Ascending aorta (tissue), 2 donors: ENCODE results near the gene ADGRB3. TPM values are rescaled to one million over a fixed set of nuclear protein-coding genes. Genes with fewer than 3 reads are reported as not detected.

ENCODE experiments used
- DNase-seq, 2 donors: peaks; one replicate each; pipeline ENCODE4 v3.0.0-alpha.2; 2019; ENCODE audit warnings: low spot score in 2 of 2
- H3K27ac ChIP-seq, 2 donors: fragments of 200-600 bp; sonication (generic); one replicate each; pipeline ENCODE4 v1.5.1; 2016 to 2017; ENCODE audit warnings: mild to moderate bottlenecking in 1 of 2
- H3K27me3 ChIP-seq: fragments of 200-600 bp; sonication (generic); one replicate; pipeline ENCODE4 v1.5.1; 2017
- H3K36me3 ChIP-seq, 2 donors: fragments of 200-600 bp; sonication (generic); one replicate each; pipeline ENCODE4 v1.5.1; 2016
- H3K4me1 ChIP-seq, 2 donors: fragments of 200-600 bp; sonication (generic); one replicate each; pipeline ENCODE4 v1.5.1; 2016 to 2017; ENCODE audit warnings: mild to moderate bottlenecking in 1 of 2
- H3K4me3 ChIP-seq, 2 donors: fragments of 200-600 bp; sonication (generic); one replicate each; pipeline ENCODE4 v1.5.1; 2016 to 2017; ENCODE audit warnings: mild to moderate bottlenecking in 1 of 2
- H3K9me3 ChIP-seq, 2 donors: fragments of 200-600 bp; sonication (generic); one replicate each; pipeline ENCODE4 v1.5.1; 2016
- intact Hi-C: fragments of 100-400 bp; cut with DNase I; formaldehyde crosslinking; loops from one replicate; pipeline ENCODE4 v1.15.1; 2023
- total RNA-seq: library from RNA; depleted of rRNA; stranded (reverse); fragments of >200 nt; gene quantifications from one replicate; pipeline ENCODE4 v1.1.0, GENCODE V29; 2016
- TF ChIP-seq, protein P1 (sequence below), 3 experiments: fragments of 200-600 bp in 2 of 3; fragments of 450-650 bp in 1 of 3; sonication (generic) in 2 of 3; IDR thresholded peaks; one replicate each; pipeline ENCODE4 v1.5.1; 2016 to 2019; ENCODE audit warnings: antibody characterized with exemption in 3 of 3, mild to moderate bottlenecking in 1 of 3, moderate library complexity in 1 of 3

Gene ADGRB3
- total RNA-seq, 1 donor from 2014 or later = 4.4 TPM

- TF ChIP-seq, protein P1, sequence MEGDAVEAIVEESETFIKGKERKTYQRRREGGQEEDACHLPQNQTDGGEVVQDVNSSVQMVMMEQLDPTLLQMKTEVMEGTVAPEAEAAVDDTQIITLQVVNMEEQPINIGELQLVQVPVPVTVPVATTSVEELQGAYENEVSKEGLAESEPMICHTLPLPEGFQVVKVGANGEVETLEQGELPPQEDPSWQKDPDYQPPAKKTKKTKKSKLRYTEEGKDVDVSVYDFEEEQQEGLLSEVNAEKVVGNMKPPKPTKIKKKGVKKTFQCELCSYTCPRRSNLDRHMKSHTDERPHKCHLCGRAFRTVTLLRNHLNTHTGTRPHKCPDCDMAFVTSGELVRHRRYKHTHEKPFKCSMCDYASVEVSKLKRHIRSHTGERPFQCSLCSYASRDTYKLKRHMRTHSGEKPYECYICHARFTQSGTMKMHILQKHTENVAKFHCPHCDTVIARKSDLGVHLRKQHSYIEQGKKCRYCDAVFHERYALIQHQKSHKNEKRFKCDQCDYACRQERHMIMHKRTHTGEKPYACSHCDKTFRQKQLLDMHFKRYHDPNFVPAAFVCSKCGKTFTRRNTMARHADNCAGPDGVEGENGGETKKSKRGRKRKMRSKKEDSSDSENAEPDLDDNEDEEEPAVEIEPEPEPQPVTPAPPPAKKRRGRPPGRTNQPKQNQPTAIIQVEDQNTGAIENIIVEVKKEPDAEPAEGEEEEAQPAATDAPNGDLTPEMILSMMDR (IDR thresholded peaks at IDR 0.05) = no peak
- Histone ChIP-seq H3K4me1 (no peaks in the 10 kb centered on the region), H3K27ac (no peak overlapping the region), H3K36me3 (no peaks in the 10 kb centered on the region), H3K27me3 (no peaks in the 10 kb centered on the region), H3K9me3 (no peaks in the 10 kb centered on the region), H3K4me3 (no peak overlapping the region)
- intact Hi-C loops = no loop called here
- no peak for DNase-seq
These were observed 596.9 kb downstream of the ADGRB3 start for GRCh38 chr6:69232008-69232407.

DNA sequence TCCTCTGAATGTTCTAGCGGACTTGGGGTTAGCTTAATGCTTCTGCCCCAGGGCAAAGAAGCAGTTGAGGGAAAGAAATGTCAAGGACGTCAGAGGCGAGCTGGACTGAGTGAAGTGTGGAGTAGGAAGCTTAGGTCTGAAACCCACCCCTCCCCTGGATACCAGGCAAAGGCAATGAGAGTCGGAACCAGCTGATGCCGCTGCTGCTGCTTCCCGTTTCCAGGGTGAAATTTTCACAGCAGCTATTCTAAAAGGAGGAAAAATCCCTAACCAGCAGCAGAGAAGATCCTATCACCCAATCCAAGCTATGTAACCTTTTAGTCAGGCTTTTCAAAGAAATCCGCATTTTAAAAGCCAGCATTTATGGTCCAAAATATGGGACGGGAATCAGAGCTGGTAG lies 597.4 kb downstream of the ADGRB3 start:
- TF ChIP-seq, protein P1 (IDR thresholded peaks at IDR 0.05) = no peak
- H3K36me3 ChIP-seq = no peaks in the 10 kb centered on the region
- no peaks in the 10 kb centered on the region for H3K4me1 ChIP-seq
- no peak for DNase-seq
- no peak overlapping the region for H3K4me3 ChIP-seq
- no peaks in the 10 kb centered on the region for H3K9me3 ChIP-seq
- intact Hi-C loops = no loop called here
- H3K27me3 ChIP-seq = no peaks in the 10 kb centered on the region
- no peak overlapping the region for H3K27ac ChIP-seq

GRCh38 chr6:69232911-69233448 lies 597.9 kb downstream of the ADGRB3 start:
- no peaks in the 10 kb centered on the region for H3K27me3 ChIP-seq
- no peak overlapping the region for H3K27ac ChIP-seq
- no peak overlapping the region for H3K4me3 ChIP-seq
- TF ChIP-seq, protein P1 (IDR thresholded peaks at IDR 0.05) = no peak
- peak in 1 of 2 donors; percentile 71 for DNase-seq
- H3K9me3 ChIP-seq = no peaks in the 10 kb centered on the region
- no peaks in the 10 kb centered on the region for H3K36me3 ChIP-seq
- H3K4me1 ChIP-seq = no peaks in the 10 kb centered on the region
- intact Hi-C loops = no loop called here

DNA sequence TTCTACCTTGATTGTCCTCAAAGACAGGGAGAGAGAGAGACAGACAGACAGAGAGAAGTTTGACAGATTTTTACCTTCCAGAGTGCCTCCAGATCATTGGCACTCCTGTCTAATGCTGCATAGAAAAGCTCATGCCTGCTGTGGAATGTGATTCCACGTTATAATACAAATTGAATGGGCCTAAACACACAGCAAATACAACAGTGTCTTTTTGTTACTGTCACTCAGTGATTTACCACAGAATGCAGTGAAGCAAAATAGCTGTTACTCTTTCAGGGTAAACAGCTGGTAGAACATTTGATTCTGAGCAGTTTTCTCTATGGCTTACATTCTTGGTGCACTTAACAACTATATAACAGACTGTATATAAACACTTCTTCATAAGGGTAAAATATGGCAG lies 603.0 kb downstream of the ADGRB3 start:
- Histone ChIP-seq H3K9me3 (no peaks in the 10 kb centered on the region), H3K27ac (no peak overlapping the region), H3K36me3 (no peaks in the 10 kb centered on the region), H3K27me3 (no peaks in the 10 kb centered on the region), H3K4me3 (no peak overlapping the region), H3K4me1 (no peaks in the 10 kb centered on the region)
- intact Hi-C loops = no loop called here
- DNase-seq = no peak
- TF ChIP-seq, protein P1 (IDR thresholded peaks at IDR 0.05) = no peak

- intact Hi-C loops = no loop called here
These were observed 611.9 kb downstream of the ADGRB3 start for GRCh38 chr6:69246983-69247382.

More at GRCh38 chr6:69246983-69247382, 611.9 kb downstream of the ADGRB3 start:
- no peaks in the 10 kb centered on the region for H3K4me1 ChIP-seq
- no peaks in the 10 kb centered on the region for H3K36me3 ChIP-seq
- no peak overlapping the region for H3K4me3 ChIP-seq
- H3K9me3 ChIP-seq = no peaks in the 10 kb centered on the region
- H3K27me3 ChIP-seq = no peaks in the 10 kb centered on the region
- TF ChIP-seq, protein P1 (IDR thresholded peaks at IDR 0.05) = no peak
- no peak overlapping the region for H3K27ac ChIP-seq
- no peak for DNase-seq
